Measurements from ENCODE around the gene NLK.

- TF ChIP-seq POLR2AphosphoS5 (IDR thresholded peaks at IDR 0.05; ENCODE audit: low read depth, low read length) = no peak
- no peak for TF ChIP-seq CTCF (IDR thresholded peaks at IDR 0.05)
- TF ChIP-seq REST (IDR thresholded peaks at IDR 0.05; ENCODE audit: insufficient read depth in 1 of 2, low read depth in 2 of 2, low read length in 1 of 2) = no peak
- no peak for TF ChIP-seq TCF7L2 (IDR thresholded peaks at IDR 0.05; ENCODE audit: low read depth, low read length)
- no peak for TF ChIP-seq SIN3A (IDR thresholded peaks at IDR 0.05; ENCODE audit: borderline replicate concordance, insufficient read depth, low read depth, low read length)
These were observed 819 bp downstream of the NLK start for GRCh38 chr17:28043296-28043695.
